Mucosa of gallbladder (tissue), 1 donor: ENCODE results near the gene NUBP1. TPM values are rescaled to one million over a fixed set of nuclear protein-coding genes. Genes with fewer than 3 reads are reported as not detected.
"Not testable (repeated sequence)": the region's sequence is repeated elsewhere in the genome, so short reads cannot be mapped to it uniquely, and the experiment has no call there.

Source experiments
- DNase-seq: peaks from one replicate; pipeline ENCODE4 v3.0.0-alpha.2; 2020; ENCODE audit warnings: low spot score
- total RNA-seq: library from RNA; stranded (reverse); gene quantifications from one replicate; pipeline ENCODE4 v1.2.1, GENCODE V29; 2021
- donor health status: DM: no; HTN: no; CAD: no.

The NUBP1 gene
- total RNA-seq = 27.2 TPM

- peak; percentile 100 for DNase-seq
These were observed at the start of gene NUBP1 for GRCh38 chr16:10743610-10744369. NUBP1 (plus strand) TSS chr16:10743842; CDS start chr16:10743864, 22 bp downstream.

GRCh38 chr16:10693889-10694288, 49.8 kb upstream of the NUBP1 start:
- no peak for DNase-seq

GRCh38 chr16:10694306-10694705, 49.3 kb upstream of the NUBP1 start:
- no peak for DNase-seq

GRCh38 chr16:10694830-10695229, 48.8 kb upstream of the NUBP1 start, which contains the start of gene TEKT5:
TEKT5 (minus strand) TSS chr16:10694930; CDS start chr16:10694873, 57 bp downstream.
- no peak for DNase-seq

- DNase-seq = no peak
These were observed 43.9 kb upstream of the NUBP1 start for GRCh38 chr16:10699756-10700155.

- DNase-seq = no peak
These were observed 34.7 kb upstream of the NUBP1 start for GRCh38 chr16:10708969-10709368.

GRCh38 chr16:10728003-10728887, 15.4 kb upstream of the NUBP1 start:
- DNase-seq = no peak

GRCh38 chr16:10729104-10730048, 14.3 kb upstream of the NUBP1 start:
- no peak for DNase-seq

GRCh38 chr16:10731790-10732189, 11.9 kb upstream of the NUBP1 start:
- no peak for DNase-seq

- peak; percentile 69 for DNase-seq
These were observed 6.5 kb upstream of the NUBP1 start for GRCh38 chr16:10737068-10737625.

- no peak for DNase-seq
These were observed 5.2 kb upstream of the NUBP1 start for GRCh38 chr16:10738231-10739077.

GRCh38 chr16:10740000-10740844, 3.4 kb upstream of the NUBP1 start:
- DNase-seq = no peak

GRCh38 chr16:10740845-10741208, 2.8 kb upstream of the NUBP1 start:
- no peak for DNase-seq

GRCh38 chr16:10741249-10741648, 2.4 kb upstream of the NUBP1 start:
- not testable (repeated sequence) for DNase-seq

- no peak for DNase-seq
These were observed 1.8 kb upstream of the NUBP1 start for GRCh38 chr16:10741844-10742243.

- no peak for DNase-seq
These were observed 424 bp upstream of the NUBP1 start for GRCh38 chr16:10743227-10743609.

GRCh38 chr16:10744370-10745030, 858 bp downstream of the NUBP1 start:
- DNase-seq = no peak

- DNase-seq = no peak
These were observed 2.2 kb downstream of the NUBP1 start for GRCh38 chr16:10745841-10746240.

GRCh38 chr16:10750793-10751192, 7.2 kb downstream of the NUBP1 start:
- DNase-seq = no peak
